HS-27A (cell line): Measurements from ENCODE around the gene CDKN1A.
"Not testable (repeated sequence)": the region's sequence is repeated elsewhere in the genome, so short reads cannot be mapped to it uniquely, and the experiment has no call there.

Experiments used
- DNase-seq: peaks from one replicate; pipeline ENCODE4 v3.0.0-alpha.2; 2012; ENCODE audit warnings: low read depth, missing footprints

CDKN1A gene

DNA sequence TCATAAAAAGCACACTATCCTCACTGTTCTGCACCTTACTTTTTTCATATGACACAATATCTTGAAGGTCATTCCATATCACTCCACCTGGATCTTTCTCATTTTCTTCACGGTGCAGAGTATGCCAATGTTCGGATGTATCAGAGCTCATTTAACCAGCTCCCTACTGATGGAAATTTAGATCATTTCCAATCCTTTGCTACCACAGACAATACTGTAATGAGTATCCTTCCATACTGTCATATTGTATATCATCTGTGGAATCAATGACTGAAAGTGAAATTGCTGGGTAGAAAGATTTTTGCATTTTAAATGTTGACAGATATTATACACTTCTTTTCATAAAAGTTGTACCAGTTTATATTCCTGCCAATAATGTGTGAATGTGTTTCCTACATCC is 16.9 kb downstream of the CDKN1A start:
- DNase-seq: no peak

- DNase-seq: no peak
Observed at GRCh38 chr6:36697481-36697903, 19.0 kb downstream of the CDKN1A start, which contains the start of gene RAB44. TSS of gene RAB44 (plus strand) at chr6:36697826. CDS start at chr6:36704236, 6,410 bp downstream.

- DNase-seq: no peak
Observed at GRCh38 chr6:36698196-36698595, 19.7 kb downstream of the CDKN1A start.

- no peak for DNase-seq
Observed at GRCh38 chr6:36698871-36699271, 20.4 kb downstream of the CDKN1A start.

DNA sequence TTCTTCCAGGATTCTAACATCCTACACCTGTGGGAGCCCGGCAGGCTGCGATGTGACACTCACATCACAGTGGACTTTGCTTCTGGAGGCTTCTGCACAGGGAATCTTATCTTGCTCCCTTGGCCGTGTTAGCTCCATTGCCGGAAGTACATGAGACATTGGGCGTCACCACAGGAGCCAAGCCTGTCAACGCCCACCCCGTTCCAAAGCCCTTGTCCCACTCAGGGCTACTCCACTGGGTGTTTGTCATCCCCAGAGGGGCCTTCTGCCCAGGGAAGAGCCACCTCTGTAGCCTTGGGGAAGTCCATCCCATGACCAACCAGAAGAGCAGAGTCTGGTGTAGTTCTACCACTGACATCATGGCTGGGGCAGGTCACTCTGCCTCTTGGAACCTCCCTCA is 20.8 kb downstream of the CDKN1A start:
- no peak for DNase-seq

GRCh38 chr6:36700071-36700812 is 21.7 kb downstream of the CDKN1A start:
- no peak for DNase-seq

GRCh38 chr6:36700831-36701230 is 22.3 kb downstream of the CDKN1A start:
- DNase-seq: no peak

DNA sequence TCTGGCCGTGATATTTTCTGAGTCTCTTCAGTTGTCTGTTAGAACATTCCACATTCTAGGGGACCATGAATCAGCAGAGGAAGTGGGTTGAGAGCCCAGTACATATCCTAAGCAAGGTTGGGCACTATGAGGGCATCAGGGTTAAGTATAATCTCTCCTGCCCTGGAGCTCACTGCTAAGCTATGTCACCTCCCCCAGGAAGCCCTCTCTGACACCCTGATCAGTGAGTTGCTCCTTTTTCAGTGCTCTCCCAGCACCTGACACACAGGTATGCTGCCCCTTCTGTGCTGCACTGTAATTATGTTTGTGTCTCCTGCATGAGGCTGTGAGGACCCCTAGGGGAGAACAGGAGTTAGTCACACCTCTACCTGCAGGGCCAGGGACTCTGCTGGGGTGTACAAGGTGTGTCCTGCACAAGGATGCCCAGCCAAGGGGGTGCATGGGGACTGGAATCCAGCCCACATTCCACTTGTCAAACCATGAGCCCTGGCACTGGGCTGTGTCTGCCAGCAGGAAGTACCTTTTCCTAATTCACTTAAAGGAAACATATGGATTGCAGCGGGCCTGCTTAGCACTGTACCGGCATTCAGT is 23.0 kb downstream of the CDKN1A start:
- DNase-seq: no peak

DNA sequence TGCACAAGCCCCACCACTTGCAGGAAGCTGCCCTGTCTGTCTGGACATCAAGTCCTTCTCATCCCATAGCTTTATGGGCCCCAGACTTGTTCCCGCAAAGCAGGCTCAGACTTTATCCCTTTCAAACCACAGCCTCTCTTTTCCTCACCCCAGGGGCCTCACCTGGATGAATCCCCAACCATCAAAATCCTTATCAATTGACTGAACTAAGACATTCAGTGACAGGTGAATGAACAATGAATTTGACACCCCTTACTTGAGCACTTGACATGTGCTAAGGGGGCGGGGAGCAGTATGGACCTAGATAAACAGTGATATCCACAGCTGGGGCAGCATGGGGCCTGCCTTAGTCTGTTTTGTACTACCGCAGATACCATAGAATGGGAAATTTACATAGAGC is 24.1 kb downstream of the CDKN1A start:
- DNase-seq: no peak

DNA sequence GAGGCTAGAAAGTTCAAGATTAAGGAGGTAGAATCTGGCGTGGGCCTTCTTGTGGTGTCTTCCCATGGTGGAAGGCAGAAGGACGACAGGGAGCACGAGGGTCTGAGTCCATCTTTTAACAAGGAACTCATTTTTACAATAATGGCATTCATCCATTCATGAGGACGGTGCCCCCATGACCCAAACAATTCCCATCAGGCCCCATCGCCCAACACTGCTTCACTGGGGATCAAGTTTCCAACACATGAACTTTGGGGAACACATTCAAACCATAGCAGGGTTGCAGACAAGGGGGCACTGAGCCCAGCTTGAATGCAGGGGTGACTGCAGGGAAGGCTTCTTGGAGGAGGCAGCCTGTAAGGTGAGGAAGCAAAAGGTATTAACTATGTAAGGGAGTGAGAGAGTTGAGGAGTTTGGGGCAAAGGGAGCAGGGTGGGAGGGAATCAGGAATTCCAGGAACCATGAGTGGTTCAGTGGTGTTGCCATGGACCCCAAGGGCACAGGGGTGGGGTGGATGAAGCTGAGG is 24.6 kb downstream of the CDKN1A start:
- DNase-seq: no peak

DNA sequence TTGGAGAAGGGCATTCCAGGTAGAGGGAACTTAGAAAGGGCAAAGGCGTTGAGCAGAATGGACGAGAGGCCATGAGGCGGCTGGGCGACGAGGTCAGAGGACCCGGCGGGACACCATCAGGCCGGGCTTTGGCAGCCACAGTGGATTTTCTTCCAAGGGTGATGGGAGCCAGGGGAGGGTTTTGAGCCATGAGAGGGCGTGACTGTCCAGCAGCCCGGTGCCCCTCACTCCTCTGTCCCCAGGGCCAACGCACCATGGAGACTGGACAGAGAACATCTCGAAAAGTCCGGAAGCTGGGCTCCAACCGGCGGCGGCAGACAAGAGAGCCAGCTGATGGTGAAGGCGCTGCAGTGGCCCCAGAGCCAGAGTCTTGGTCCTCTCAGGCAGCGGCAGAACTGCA is 25.5 kb downstream of the CDKN1A start:
- no peak for DNase-seq

- DNase-seq: not testable (repeated sequence)
Observed at GRCh38 chr6:36704961-36705577, 26.6 kb downstream of the CDKN1A start.

GRCh38 chr6:36706339-36706738 is 27.8 kb downstream of the CDKN1A start:
- no peak for DNase-seq

DNA sequence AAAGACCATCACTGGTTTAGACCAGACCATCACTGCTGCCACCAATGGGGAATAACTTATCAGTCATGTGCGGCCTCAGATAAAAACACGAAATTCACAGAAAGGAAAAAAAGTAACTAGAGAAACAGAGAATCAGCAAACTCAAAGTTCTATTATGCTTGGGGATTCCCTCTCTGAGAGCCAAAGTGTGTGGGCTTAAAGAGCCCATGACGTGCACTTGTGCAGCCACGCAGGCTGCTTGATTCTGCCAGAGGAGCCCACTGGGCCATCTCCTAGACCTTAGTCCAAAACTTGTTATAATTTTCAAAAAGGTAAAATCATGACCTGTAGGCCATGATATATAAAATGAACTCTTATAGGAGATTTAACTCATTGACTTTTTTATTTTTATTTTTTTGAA is 34.3 kb downstream of the CDKN1A start:
- DNase-seq: no peak

GRCh38 chr6:36713846-36714245 is 35.3 kb downstream of the CDKN1A start:
- no peak for DNase-seq

GRCh38 chr6:36714511-36714910 is 36.0 kb downstream of the CDKN1A start:
- DNase-seq: no peak

GRCh38 chr6:36715469-36715868 is 37.0 kb downstream of the CDKN1A start:
- no peak for DNase-seq

GRCh38 chr6:36716476-36717093 is 38.1 kb downstream of the CDKN1A start:
- DNase-seq: no peak

DNA sequence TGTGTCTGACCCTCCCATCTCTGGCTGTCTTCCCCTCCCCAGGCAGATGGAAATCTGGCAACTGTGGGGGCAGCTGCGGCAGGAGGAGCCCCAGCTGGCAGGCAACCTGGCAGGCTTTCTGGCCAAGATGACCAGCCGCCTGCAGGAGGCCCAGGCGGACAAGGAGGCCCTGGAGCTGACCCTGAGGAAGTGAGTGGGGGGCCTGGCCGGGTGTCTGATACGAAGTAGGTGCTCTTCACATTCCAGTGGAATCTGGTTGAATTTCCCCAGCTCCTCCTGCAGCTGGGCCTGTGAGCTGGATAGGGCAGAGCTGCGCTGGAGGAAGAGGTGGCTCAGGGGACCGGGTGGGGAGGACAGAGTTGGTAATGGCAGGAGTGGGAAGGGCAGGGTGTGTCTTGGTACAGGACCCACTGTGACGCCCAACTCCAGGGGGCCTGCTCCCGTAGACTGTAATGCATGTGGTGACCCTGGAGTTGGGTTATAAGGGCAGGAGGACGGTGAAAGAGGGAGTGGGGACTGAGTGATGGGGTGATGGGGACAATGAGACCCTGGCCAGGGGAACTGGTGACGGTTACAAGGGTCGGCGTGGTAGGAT is 38.8 kb downstream of the CDKN1A start:
- no peak for DNase-seq

DNA sequence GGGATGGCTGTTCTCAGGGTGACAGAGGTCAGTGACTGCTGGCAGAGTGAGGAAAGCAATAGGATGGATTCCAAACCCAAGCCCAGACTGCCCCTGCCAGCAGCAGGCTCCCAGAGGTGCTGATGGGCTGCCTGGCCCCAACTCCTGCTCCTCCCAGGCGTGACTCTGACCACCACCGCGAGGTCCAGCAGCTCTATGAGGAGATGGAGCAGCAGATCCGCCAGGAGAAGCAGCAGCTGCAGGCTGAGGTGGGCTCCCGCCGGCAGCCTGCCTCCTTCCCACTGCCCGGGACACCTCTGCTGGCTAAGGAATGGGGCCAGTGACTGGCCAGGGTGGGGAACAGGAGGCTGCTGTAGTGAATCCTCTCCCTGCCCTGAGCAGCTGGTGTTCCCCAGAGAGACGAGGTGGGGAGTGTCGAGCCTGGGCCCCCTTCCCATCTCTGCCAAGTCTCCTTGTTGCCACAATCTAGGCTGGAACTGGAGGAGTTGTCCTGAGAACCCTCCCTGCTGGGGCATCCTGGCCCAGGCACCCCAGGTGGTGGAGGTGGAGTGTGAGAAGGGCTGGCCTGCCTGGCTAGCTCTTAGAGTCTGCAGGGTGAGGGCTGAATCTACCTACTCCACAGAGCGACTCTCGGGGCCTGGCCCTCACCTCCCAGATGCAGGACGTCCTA is 39.5 kb downstream of the CDKN1A start:
- no peak for DNase-seq

DNA sequence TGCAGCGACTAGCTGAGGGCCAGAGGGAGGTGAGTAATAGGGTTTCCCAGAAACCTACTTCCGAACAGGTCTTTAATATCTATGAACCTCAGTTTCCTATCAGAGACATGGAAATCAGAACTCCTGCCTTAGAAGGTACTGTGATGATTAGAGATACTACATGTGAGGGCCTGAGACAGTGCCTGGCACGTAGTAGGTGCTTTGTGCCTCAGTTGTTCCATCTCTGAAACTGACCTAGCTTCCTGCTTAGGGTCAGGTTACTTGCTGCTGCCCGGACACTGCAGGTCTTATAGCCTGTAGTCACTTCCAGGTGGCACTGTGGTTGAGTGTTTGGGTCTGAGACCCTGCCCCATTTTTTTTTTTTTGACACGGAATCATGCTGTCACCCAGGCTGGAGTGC is 40.0 kb downstream of the CDKN1A start:
- DNase-seq: no peak

- DNase-seq: no peak
Observed at GRCh38 chr6:36719126-36719525, 40.6 kb downstream of the CDKN1A start.
